ENCODE measurements around the gene CBR4. TPM values are rescaled to one million over a fixed set of nuclear protein-coding genes. Genes with fewer than 3 reads are reported as not detected.

The CBR4 gene
- total and polyA plus RNA-seq, 2 experiments from 2014 or later = 36.9 to 38.1 TPM

- TF ChIP-seq ZNF462 (CRISPR knock-in tag; IDR thresholded peaks at IDR 0.05) = no peak
- no peak for TF ChIP-seq STAT1 (IDR thresholded peaks at IDR 0.05; ENCODE audit: unreplicated experiment)
- TF ChIP-seq EZH2 (IDR thresholded peaks at IDR 0.05; ENCODE audit: low read depth, unreplicated experiment) = no peak
- no peak for TF ChIP-seq EZH2phosphoT487 (IDR thresholded peaks at IDR 0.05; ENCODE audit: unreplicated experiment)
- no peak for TF ChIP-seq JUNB (IDR thresholded peaks at IDR 0.05; ENCODE audit: unreplicated experiment)
- TF ChIP-seq POLR2AphosphoS5 (IDR thresholded peaks at IDR 0.05; ENCODE audit: low read depth) = no peak
- TF ChIP-seq ETS1 (IDR thresholded peaks at IDR 0.05) = no peak
- no peak for TF ChIP-seq NANOG (IDR thresholded peaks at IDR 0.05; ENCODE audit: borderline replicate concordance)
- TF ChIP-seq CREB1 (CRISPR knock-in tag; IDR thresholded peaks at IDR 0.05; ENCODE audit: low read depth) = no peak
- TF ChIP-seq ZNF331 (CRISPR knock-in tag; IDR thresholded peaks at IDR 0.05; ENCODE audit: low read depth) = no peak
- no peak for TF ChIP-seq CTCF (conservative IDR thresholded peaks at IDR 0.05; ENCODE audit: low read depth in 2 of 2)
These were observed 44.8 kb upstream of the CBR4 start (continued) for GRCh38 chr4:169054879-169055278.

Data from GM23338 (cell line).